HepG2 (cell line): Measurements from ENCODE around the gene AANAT. TPM values are rescaled to one million over a fixed set of nuclear protein-coding genes. Genes with fewer than 3 reads are reported as not detected.

Experiments used
- ATAC-seq: fragments of 200-7000 bp; cut with Tn5 transposase; 3 replicates; pipeline ENCODE4 v1.9.1; 2020; ENCODE audit warnings: mild to moderate bottlenecking, moderate library complexity
- BruUV-seq: library from RNA; stranded (reverse); fragments of 400-500 nt; replicated peaks from 2 replicates; lab custom pipeline; 2021; lab: Mats Ljungman, UMichigan
- CTCF ChIA-PET: fragments of 300-600 bp; formaldehyde crosslinking; extraction: SDS; loops from one replicate; lab custom pipeline; 2021; ENCODE audit warnings: low total read pairs, inconsistent platforms, low intra/inter-chr PET ratio; lab: Yijun Ruan, JAX
- POLR2A ChIA-PET: fragments of 350-600 bp; sonication (Branson Sonifier 250); formaldehyde crosslinking; loops from one replicate; lab custom pipeline; 2020; ENCODE audit warnings: antibody characterized with exemption, inconsistent platforms; lab: Yijun Ruan, JAX
- DNase-seq: peaks from one replicate; pipeline ENCODE4 v3.0.0-alpha.2; 2015; ENCODE audit warnings: low spot score
- FAIRE-seq: peaks from 3 replicates; lab custom pipeline; 2011; peaks lifted over from hg19 to GRCh38; lab: Jason Lieb, UNC
- H2AFZ ChIP-seq: one replicate; pipeline ENCODE4 v1.6.1; 2011; ENCODE audit warnings: low read length, inconsistent platforms
- H3K27ac ChIP-seq: fragments of 300-600 bp; 3 replicates; pipeline ENCODE4 v1.8.0; 2011; ENCODE audit warnings: mixed run types, mild to moderate bottlenecking, mixed read lengths, low read length, inconsistent platforms; ENCODE audit not compliant: insufficient read depth; ENCODE audit errors: extremely low read length
- H3K27me3 ChIP-seq, 2 experiments: fragments of 200-600 bp in 1 of 2; 2 replicates in 1 of 2; 3 replicates in 1 of 2; pipeline versions ENCODE4 v1.6.0 to v1.8.0; 2011; ENCODE audit warnings: low read length in 2 of 2, mild to moderate bottlenecking in 2 of 2, moderate library complexity in 2 of 2, inconsistent platforms in 1 of 2; ENCODE audit not compliant: insufficient read depth in 2 of 2, control insufficient read depth in 1 of 2
- H3K36me3 ChIP-seq, 2 experiments: fragments of 200-600 bp in 1 of 2; replicated peaks in 1 of 2; 2 replicates in 1 of 2; 3 replicates in 1 of 2; pipeline versions ENCODE4 v1.5.1 to v1.8.0; 2011; ENCODE audit warnings: low read length in 2 of 2, inconsistent platforms in 1 of 2; ENCODE audit not compliant: insufficient read depth in 2 of 2, control insufficient read depth in 1 of 2
- H3K4me1 ChIP-seq: 2 replicates; pipeline ENCODE4 v1.5.1; 2012; ENCODE audit warnings: low read length, inconsistent platforms; ENCODE audit not compliant: insufficient read depth
- H3K4me2 ChIP-seq: 2 replicates; pipeline ENCODE4 v1.6.0; 2011; ENCODE audit warnings: low read depth, low read length, inconsistent platforms
- H3K4me3 ChIP-seq, 3 experiments: fragments of 200-600 bp in 1 of 3; sonication (generic), shearing (Covaris generic) in 1 of 3; replicated peaks in 1 of 3; 2 replicates each; pipeline ENCODE4 v1.5.1; 2011 to 2016; ENCODE audit warnings: low read length in 3 of 3, inconsistent platforms in 2 of 3, low read depth in 2 of 3, mild to moderate bottlenecking in 2 of 3, control low read depth in 1 of 3, mixed read lengths in 1 of 3; ENCODE audit not compliant: insufficient read depth in 1 of 3
- H3K79me2 ChIP-seq: one replicate; pipeline ENCODE4 v1.6.1; 2011; ENCODE audit warnings: low read length, inconsistent platforms; ENCODE audit not compliant: insufficient read depth
- H3K9ac ChIP-seq: 2 replicates; pipeline ENCODE4 v1.6.0; 2011; ENCODE audit warnings: mild to moderate bottlenecking, low read depth, low read length, inconsistent platforms; ENCODE audit not compliant: insufficient read depth
- H3K9me3 ChIP-seq: 2 replicates; pipeline ENCODE4 v1.5.1; 2012; ENCODE audit warnings: mild to moderate bottlenecking, low read length
- H4K20me1 ChIP-seq: 2 replicates; pipeline ENCODE4 v1.6.0; 2011; ENCODE audit warnings: inconsistent platforms, mild to moderate bottlenecking, low read length, moderate library complexity; ENCODE audit not compliant: insufficient read depth
- BCLAF1 ChIP-seq: fragments of 450-650 bp; IDR thresholded peaks from 2 replicates; pipeline ENCODE4 v1.6.1; 2017; ENCODE audit warnings: mild to moderate bottlenecking
- CCDC6 ChIP-seq: sonication (generic); formaldehyde crosslinking; IDR thresholded peaks from 2 replicates; pipeline ENCODE4 v1.8.1; 2022; ENCODE audit warnings: mild to moderate bottlenecking, missing genetic modification reagents, moderate library complexity
- CEBPB ChIP-seq: IDR thresholded peaks from 2 replicates; pipeline ENCODE4 v1.6.1; 2011; ENCODE audit warnings: low read depth, low read length, improper control_type of control experiment, borderline replicate concordance
- HNF1B ChIP-seq: sonication (generic); formaldehyde crosslinking; IDR thresholded peaks from 2 replicates; pipeline ENCODE4 v1.5.1; 2020; ENCODE audit warnings: mild to moderate bottlenecking, moderate library complexity, missing genetic modification reagents
- LCORL ChIP-seq, 2 experiments: fragments of 450-650 bp in 1 of 2; sonication (generic) in 1 of 2; formaldehyde crosslinking in 1 of 2; IDR thresholded peaks; 2 replicates each; pipeline versions ENCODE4 v1.5.0 to v1.6.1; 2017 to 2020; ENCODE audit warnings: antibody characterized with exemption in 1 of 2, missing genetic modification reagents in 1 of 2
- RAD51 ChIP-seq: fragments of 450-650 bp; IDR thresholded peaks from 2 replicates; pipeline ENCODE4 v1.6.1; 2016; ENCODE audit warnings: borderline replicate concordance
- ZBTB49 ChIP-seq: sonication (generic); formaldehyde crosslinking; IDR thresholded peaks from 2 replicates; pipeline ENCODE4 v1.4.0; 2020; ENCODE audit warnings: missing genetic modification reagents, borderline replicate concordance
- ZNF10 ChIP-seq: sonication (generic); formaldehyde crosslinking; IDR thresholded peaks from 2 replicates; pipeline ENCODE4 v1.4.0; 2020; ENCODE audit warnings: mild to moderate bottlenecking, low read depth, missing genetic modification reagents, borderline replicate concordance
- ZNF121 ChIP-seq: sonication (generic); formaldehyde crosslinking; IDR thresholded peaks from 2 replicates; pipeline ENCODE4 v1.5.0; 2020; ENCODE audit warnings: mild to moderate bottlenecking, missing genetic modification reagents
- ZNF281 ChIP-seq: sonication (generic); formaldehyde crosslinking; IDR thresholded peaks from 2 replicates; pipeline ENCODE4 v1.4.0; 2020; ENCODE audit warnings: missing genetic modification reagents, borderline replicate concordance
- ZSCAN25 ChIP-seq: sonication (generic); formaldehyde crosslinking; IDR thresholded peaks from 2 replicates; pipeline ENCODE4 v1.8.0; 2022; ENCODE audit warnings: mild to moderate bottlenecking, missing genetic modification reagents
- WGBS: methylation state at CpG from one replicate; pipeline ENCODE4 v1.1.6; 2017; ENCODE audit warnings: low lambda C conversion rate; 5-methylcytosine and 5-hydroxymethylcytosine counted together
- in situ Hi-C: cut with HindIII; loops from 2 replicates; pipeline ENCODE4 v1.10.0; 2017; ENCODE audit warnings: low pct_unique_long_range_greater_than_20kb; ENCODE audit not compliant: extremely low pct_ligation_motif_present
- intact Hi-C: fragments of 100-400 bp; cut with micrococcal nuclease; formaldehyde crosslinking; loops from one replicate; pipeline ENCODE4 v1.10.0; 2022; ENCODE audit not compliant: unreplicated experiment
- polyA plus RNA-seq, 8 experiments: library from polyadenylated mRNA; depleted of rRNA in 3 of 8; stranded (reverse) in 7 of 8; unstranded in 1 of 8; fragments of >200 nt; fragmentation: Illumina TruSeq in 4 of 8; extraction: Trizol in 4 of 8; gene quantifications; 2 replicates each; pipeline versions ENCODE4 v1.2.1 to v1.2.3, GENCODE V29; 2011 to 2016; ENCODE audit warnings: low read depth in 4 of 8, missing spikeins in 1 of 8, mixed read lengths in 1 of 8; ENCODE audit not compliant: insufficient read depth in 1 of 8
- total RNA-seq, 5 experiments: library from RNA; depleted of rRNA; stranded (reverse); fragments of >200 nt; fragmentation: Illumina TruSeq; extraction: Trizol; gene quantifications; 2 replicates each; pipeline ENCODE4 v1.2.3, GENCODE V29; 2016; ENCODE audit warnings: low read depth in 1 of 5

Gene AANAT
- total and polyA plus RNA-seq, 2 of the 13 experiments (the other 11 are each of a cell fraction or from before 2014, with no cell fraction given), result 0.07 TPM; not detected in 1

- TF ChIP-seq ZNF10 (CRISPR knock-in tag) (no peak), ZNF121 (CRISPR knock-in tag) (0 out of 2 replicates have a peak, but pooled peaks have one; percentile 39), ZNF281 (CRISPR knock-in tag) (no peak)
Measured at GRCh38 chr17:76510831-76511244, 43.4 kb downstream of the AANAT start (continued).

- Histone ChIP-seq H3K9ac (no peak overlapping the region), H3K27me3 (peaks cover 6 to 45% of the 10 kb centered on the region in 2 experiments; a peak in 4 of 5 replicates), H3K9me3 (no peaks in the 10 kb centered on the region), H3K4me1 (peaks cover 61% of the 10 kb centered on the region), H3K27ac (no peak overlapping the region), H3K4me3 (no peak overlapping the region), H3K79me2 (no peaks in the 10 kb centered on the region), H4K20me1 (no peaks in the 10 kb centered on the region), H3K4me2 (no peak overlapping the region), H3K36me3 (no peaks in the 10 kb centered on the region), H2AFZ (no peak overlapping the region)
- BruUV-seq, result no TSS peak
- POLR2A ChIA-PET, result interaction anchor here (1.3 to 2.0 kb wide), 5 partner anchors 10 to 45 kb away, joined by 3 to 10 read pairs (median 4); partner anchors contain the start of gene RHBDF2
- DNase-seq, result no peak
- intact Hi-C loops, result no loop called here
- in situ Hi-C loops, result no loop called here
- CTCF ChIA-PET, result no interaction called here
- ATAC-seq, result no peak
- WGBS, result 57% methylated on average over 12 of the region's 13 CpGs
- no peak for FAIRE-seq
- TF ChIP-seq ZBTB49 (CRISPR knock-in tag), result no peak
- TF ChIP-seq CCDC6 (CRISPR knock-in tag), result no peak
- no peak for TF ChIP-seq BCLAF1
- TF ChIP-seq LCORL (IDR thresholded peaks at IDR 0.05), result no peak
- no peak for TF ChIP-seq LCORL (CRISPR knock-in tag; IDR thresholded peaks at IDR 0.05)
- TF ChIP-seq ZSCAN25 (CRISPR knock-in tag), result no peak
- no peak for TF ChIP-seq HNF1B (CRISPR knock-in tag)
- peak; percentile 81; the same call in 1 of the 2 replicates for TF ChIP-seq CEBPB
- TF ChIP-seq RAD51, result no peak
Measured at GRCh38 chr17:76511668-76512365, 44.4 kb downstream of the AANAT start.
